Breast epithelium (tissue), 4 donors: Measurements from ENCODE around the gene ME3. TPM values are rescaled to one million over a fixed set of nuclear protein-coding genes. Genes with fewer than 3 reads are reported as not detected.
"Not testable (repeated sequence)": the region's sequence is repeated elsewhere in the genome, so short reads cannot be mapped to it uniquely, and the experiment has no call there.

Experiments
- DNase-seq, 2 donors: peaks; one replicate each; pipeline ENCODE4 v3.0.0-alpha.2; 2019; ENCODE audit warnings: low spot score in 2 of 2
- H3K27ac ChIP-seq, 2 donors: fragments of 200-600 bp; sonication (generic) in 1 of 2; one replicate each; pipeline ENCODE4 v1.5.1; 2016 to 2019; ENCODE audit warnings: mild to moderate bottlenecking in 1 of 2
- H3K27me3 ChIP-seq, 2 donors: fragments of 200-600 bp; sonication (generic) in 1 of 2; one replicate each; pipeline versions ENCODE4 v1.5.1 to v1.6.0; 2017 to 2019; ENCODE audit warnings: control low read depth in 1 of 2, mild to moderate bottlenecking in 1 of 2
- H3K36me3 ChIP-seq: fragments of 200-600 bp; one replicate; pipeline ENCODE4 v1.5.1; 2019
- H3K4me1 ChIP-seq, 2 donors: fragments of 200-600 bp; sonication (generic); one replicate each; pipeline ENCODE4 v1.5.1; 2016 to 2019; ENCODE audit warnings: control low read depth in 1 of 2
- H3K4me3 ChIP-seq, 3 donors: fragments of 200-600 bp; sonication (generic); 1 replicate in 2 of 3; 2 replicates in 1 of 3; pipeline ENCODE4 v1.5.1; 2016 to 2019; ENCODE audit warnings: mild to moderate bottlenecking in 3 of 3, moderate library complexity in 2 of 3
- H3K9me3 ChIP-seq, 2 donors: fragments of 200-600 bp; sonication (generic) in 1 of 2; one replicate each; pipeline ENCODE4 v1.5.1; 2016 to 2019; ENCODE audit warnings: control low read depth in 1 of 2
- POLR2A ChIP-seq: fragments of 450-650 bp; IDR thresholded peaks from one replicate; pipeline ENCODE4 v1.6.1; 2016; ENCODE audit warnings: antibody characterized with exemption, mild to moderate bottlenecking, moderate library complexity
- POLR2AphosphoS5 ChIP-seq, 3 donors: sonication (generic); formaldehyde crosslinking; IDR thresholded peaks; one replicate each; pipeline ENCODE4 v1.6.1; 2017; ENCODE audit warnings: antibody characterized with exemption in 3 of 3
- intact Hi-C: fragments of 100-400 bp; cut with DNase I; formaldehyde crosslinking; loops from one replicate; pipeline ENCODE4 v1.15.1; 2023; ENCODE audit warnings: low total_unique reads
- total RNA-seq, 3 donors: library from RNA; depleted of rRNA; stranded (reverse); fragments of >200 nt; gene quantifications; one replicate each; pipeline ENCODE4 v1.1.0, GENCODE V29; 2016
- TF ChIP-seq, protein P1 (sequence below), 3 donors: fragments of 450-650 bp; IDR thresholded peaks; one replicate each; pipeline ENCODE4 v1.5.1; 2016 to 2017; ENCODE audit warnings: antibody characterized with exemption in 3 of 3, mild to moderate bottlenecking in 3 of 3, moderate library complexity in 3 of 3

ME3 gene
- total RNA-seq, 3 donors from 2014 or later, result 53.0 to 68.5 (median 56.3) TPM

GRCh38 chr11:86535773-86536172 is 136.6 kb downstream of the ME3 start:
- TF ChIP-seq POLR2A, result no peak
- TF ChIP-seq, protein P1, sequence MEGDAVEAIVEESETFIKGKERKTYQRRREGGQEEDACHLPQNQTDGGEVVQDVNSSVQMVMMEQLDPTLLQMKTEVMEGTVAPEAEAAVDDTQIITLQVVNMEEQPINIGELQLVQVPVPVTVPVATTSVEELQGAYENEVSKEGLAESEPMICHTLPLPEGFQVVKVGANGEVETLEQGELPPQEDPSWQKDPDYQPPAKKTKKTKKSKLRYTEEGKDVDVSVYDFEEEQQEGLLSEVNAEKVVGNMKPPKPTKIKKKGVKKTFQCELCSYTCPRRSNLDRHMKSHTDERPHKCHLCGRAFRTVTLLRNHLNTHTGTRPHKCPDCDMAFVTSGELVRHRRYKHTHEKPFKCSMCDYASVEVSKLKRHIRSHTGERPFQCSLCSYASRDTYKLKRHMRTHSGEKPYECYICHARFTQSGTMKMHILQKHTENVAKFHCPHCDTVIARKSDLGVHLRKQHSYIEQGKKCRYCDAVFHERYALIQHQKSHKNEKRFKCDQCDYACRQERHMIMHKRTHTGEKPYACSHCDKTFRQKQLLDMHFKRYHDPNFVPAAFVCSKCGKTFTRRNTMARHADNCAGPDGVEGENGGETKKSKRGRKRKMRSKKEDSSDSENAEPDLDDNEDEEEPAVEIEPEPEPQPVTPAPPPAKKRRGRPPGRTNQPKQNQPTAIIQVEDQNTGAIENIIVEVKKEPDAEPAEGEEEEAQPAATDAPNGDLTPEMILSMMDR (IDR thresholded peaks at IDR 0.05), result no peak
- no peak for TF ChIP-seq POLR2AphosphoS5 (IDR thresholded peaks at IDR 0.05)
- intact Hi-C loops, result no loop called here

GRCh38 chr11:86524620-86525352 is 147.6 kb downstream of the ME3 start:
- no peak for TF ChIP-seq POLR2AphosphoS5 (IDR thresholded peaks at IDR 0.05)
- no peak for TF ChIP-seq POLR2A
- TF ChIP-seq, protein P1 (IDR thresholded peaks at IDR 0.05), result no peak
- H3K27me3 ChIP-seq, result no peaks in the 10 kb centered on the region
- no peaks in the 10 kb centered on the region for H3K36me3 ChIP-seq
- intact Hi-C loops, result no loop called here
- H3K4me1 ChIP-seq, result peaks cover 0 to 4% of the 10 kb centered on the region in 2 donors
- H3K4me3 ChIP-seq, result no peak overlapping the region
- no peak for DNase-seq
- H3K9me3 ChIP-seq, result no peaks in the 10 kb centered on the region
- peak overlapping the region; percentile 7 to 20 for H3K27ac ChIP-seq

More at GRCh38 chr11:86535773-86536172, 136.6 kb downstream of the ME3 start:
- DNase-seq, result no peak
- Histone ChIP-seq H3K27ac (no peak overlapping the region), H3K4me3 (no peak overlapping the region), H3K9me3 (peaks cover 0 to 4% of the 10 kb centered on the region in 2 donors), H3K36me3 (no peaks in the 10 kb centered on the region), H3K27me3 (no peaks in the 10 kb centered on the region), H3K4me1 (no peaks in the 10 kb centered on the region)

GRCh38 chr11:86523738-86524619 is 148.4 kb downstream of the ME3 start:
- Histone ChIP-seq H3K4me3 (no peak overlapping the region), H3K36me3 (no peaks in the 10 kb centered on the region), H3K4me1 (peaks cover 0 to 10% of the 10 kb centered on the region in 2 donors), H3K27me3 (no peaks in the 10 kb centered on the region), H3K9me3 (no peaks in the 10 kb centered on the region), H3K27ac (peak overlapping the region; percentile 7 to 39)
- intact Hi-C loops, result no loop called here
- TF ChIP-seq, protein P1 (IDR thresholded peaks at IDR 0.05), result no peak
- TF ChIP-seq POLR2A (no peak), POLR2AphosphoS5 (IDR thresholded peaks at IDR 0.05) (no peak)
- no peak for DNase-seq

DNA sequence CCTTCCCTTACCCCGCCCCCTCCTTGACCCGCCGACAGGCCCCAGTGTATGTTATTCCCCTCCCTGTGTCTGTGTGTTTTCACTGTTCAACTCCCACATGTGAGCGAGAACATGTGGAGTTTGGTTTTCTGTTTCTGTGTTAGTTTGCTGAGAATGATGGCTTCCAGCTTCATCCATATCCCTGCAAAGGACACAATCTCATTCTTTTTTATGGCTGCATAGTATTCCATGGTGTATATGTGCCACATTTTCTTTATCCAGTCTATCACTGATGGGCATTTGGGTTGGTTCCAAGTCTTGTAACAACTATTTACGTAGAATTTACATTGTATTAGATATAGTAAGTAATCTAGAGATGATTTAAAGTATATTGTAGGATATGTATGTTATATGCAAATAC is 149.9 kb downstream of the ME3 start:
- H3K4me3 ChIP-seq, H3K9me3 ChIP-seq, H3K27me3 ChIP-seq, DNase-seq, H3K36me3 ChIP-seq, intact Hi-C loops, H3K27ac ChIP-seq: not testable (repeated sequence)
- peaks cover 0 to 10% of the 10 kb centered on the region in 2 donors for H3K4me1 ChIP-seq

- peaks cover 0 to 10% of the 10 kb centered on the region in 2 donors for H3K4me1 ChIP-seq
- intact Hi-C loops, result no loop called here
- no peaks in the 10 kb centered on the region for H3K9me3 ChIP-seq
- no peaks in the 10 kb centered on the region for H3K27me3 ChIP-seq
- peak in 1 of 2 donors; percentile 20 for DNase-seq
- TF ChIP-seq, protein P1 (IDR thresholded peaks at IDR 0.05), result no peak
- TF ChIP-seq POLR2A, result no peak
- no peak for TF ChIP-seq POLR2AphosphoS5 (IDR thresholded peaks at IDR 0.05)
- no peaks in the 10 kb centered on the region for H3K36me3 ChIP-seq
- peak overlapping the region; percentile 63 to 69 for H3K27ac ChIP-seq
- H3K4me3 ChIP-seq, result no peak overlapping the region
Measured at GRCh38 chr11:86519064-86519911, 153.1 kb downstream of the ME3 start.
